Left hindlimb (tissue), 1 donor: Measurements from ENCODE around the gene MPHOSPH10.
"Not testable (repeated sequence)": the region's sequence is repeated elsewhere in the genome, so short reads cannot be mapped to it uniquely, and the experiment has no call there.

Experiments
- DNase-seq: peaks from one replicate; pipeline ENCODE4 v3.0.0-alpha.2; 2018

Gene MPHOSPH10

GRCh38 chr2:71174207-71174606 lies 43.8 kb downstream of the MPHOSPH10 start:
- DNase-seq = no peak

GRCh38 chr2:71178836-71179235 lies 48.4 kb downstream of the MPHOSPH10 start:
- not testable (repeated sequence) for DNase-seq

DNA sequence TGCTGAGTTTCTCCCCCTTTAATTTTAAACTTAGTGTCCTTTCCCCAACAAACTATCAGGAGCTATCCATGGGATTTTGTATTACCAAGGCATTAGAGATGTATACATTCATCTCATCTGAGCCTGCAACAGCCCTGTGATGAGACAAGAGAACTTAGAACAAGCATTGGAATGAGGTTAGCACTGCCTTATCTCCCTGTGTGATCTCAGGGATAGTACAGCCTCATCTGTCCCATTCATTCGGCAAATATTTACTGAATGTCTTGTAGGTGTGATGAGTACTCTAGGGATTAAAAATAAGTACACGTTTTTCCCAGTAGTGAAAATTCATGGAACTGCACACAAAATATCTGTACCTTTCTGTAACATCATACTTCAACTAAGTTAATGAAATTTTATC lies 50.9 kb downstream of the MPHOSPH10 start:
- no peak for DNase-seq

GRCh38 chr2:71183306-71184115 lies 53.1 kb downstream of the MPHOSPH10 start:
- not testable (repeated sequence) for DNase-seq

GRCh38 chr2:71186973-71187372 lies 56.5 kb downstream of the MPHOSPH10 start:
- DNase-seq = no peak

GRCh38 chr2:71187589-71187988 lies 57.2 kb downstream of the MPHOSPH10 start:
- DNase-seq = no peak

DNA sequence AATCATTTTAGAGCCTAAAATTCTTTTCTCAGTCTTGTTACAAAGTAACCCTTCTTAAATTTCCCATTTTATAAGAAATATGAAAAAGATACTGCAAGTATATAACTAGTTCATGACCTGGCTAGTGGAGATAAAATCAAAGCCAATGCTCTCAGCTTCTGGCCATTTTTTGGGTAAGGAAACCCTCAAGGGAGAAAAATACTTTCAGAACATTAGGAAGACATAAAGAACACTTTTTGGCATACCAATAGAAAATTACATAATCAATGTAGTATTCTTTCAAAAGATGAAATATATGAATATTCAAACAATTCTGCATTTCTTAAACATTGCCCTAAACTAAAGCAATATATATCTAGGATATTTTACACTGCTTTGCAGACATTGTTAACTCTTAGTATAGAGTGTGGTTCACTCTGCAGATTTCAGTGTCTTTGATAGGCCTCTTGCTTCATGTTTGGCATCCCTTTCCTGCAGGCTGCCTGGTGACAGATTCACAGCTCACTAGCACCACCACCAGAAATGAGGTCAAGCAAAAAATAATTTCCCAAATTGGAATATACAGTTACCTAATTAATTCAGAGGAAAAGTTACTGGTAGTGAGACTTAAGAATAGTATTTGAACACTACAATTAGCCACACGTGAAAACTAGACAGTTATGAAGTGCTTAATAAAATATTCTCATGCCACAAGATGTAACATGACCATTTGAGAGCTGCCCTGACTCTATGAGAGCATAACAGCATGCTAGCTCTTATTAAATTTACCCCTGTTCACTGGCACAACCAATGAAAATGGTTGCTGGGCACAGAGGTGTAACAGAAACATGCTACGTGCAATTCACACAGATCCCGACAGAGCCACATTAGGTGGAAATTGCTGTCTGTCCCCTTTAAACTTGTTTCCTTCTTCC lies 60.5 kb downstream of the MPHOSPH10 start:
- no peak for DNase-seq

- DNase-seq = no peak
Observed at GRCh38 chr2:71191570-71191943, 61.1 kb downstream of the MPHOSPH10 start.
